NT2/D1 (cell line): ENCODE measurements around the gene KRTCAP2.
"Not testable (repeated sequence)": the region's sequence is repeated elsewhere in the genome, so short reads cannot be mapped to it uniquely, and the experiment has no call there.

Source experiments
- DNase-seq: peaks from one replicate; pipeline ENCODE4 v3.0.0-alpha.2; 2011; ENCODE audit warnings: low read depth, low spot score
- H3K27me3 ChIP-seq: 2 replicates; pipeline ENCODE4 v1.6.0; 2011; ENCODE audit warnings: mild to moderate bottlenecking; ENCODE audit not compliant: insufficient read length, insufficient read depth
- H3K36me3 ChIP-seq: 2 replicates; pipeline ENCODE4 v1.6.1; 2011; ENCODE audit warnings: mild to moderate bottlenecking, low read length, mixed read lengths; ENCODE audit not compliant: insufficient read depth, insufficient read length
- H3K4me1 ChIP-seq: 2 replicates; pipeline ENCODE4 v1.5.1; 2011; ENCODE audit not compliant: insufficient read depth, insufficient read length
- H3K4me3 ChIP-seq: 2 replicates; pipeline ENCODE4 v1.5.1; 2011; ENCODE audit warnings: low read depth; ENCODE audit not compliant: insufficient read length
- H3K9ac ChIP-seq: 2 replicates; pipeline ENCODE4 v1.6.0; 2011; ENCODE audit warnings: low read depth; ENCODE audit not compliant: insufficient read length
- H3K9me3 ChIP-seq: 2 replicates; pipeline ENCODE4 v1.5.1; 2011; ENCODE audit warnings: mild to moderate bottlenecking, low read length; ENCODE audit not compliant: insufficient read depth
- SUZ12 ChIP-seq: IDR thresholded peaks from 2 replicates; pipeline ENCODE4 v1.6.1; 2011; ENCODE audit not compliant: insufficient read length, insufficient read depth; ENCODE audit errors: extremely low read depth
- YY1 ChIP-seq: IDR thresholded peaks from 2 replicates; pipeline ENCODE4 v1.6.1; 2011; ENCODE audit not compliant: insufficient read length, insufficient read depth
- ZNF274 ChIP-seq: IDR thresholded peaks from 2 replicates; pipeline ENCODE4 v1.6.1; 2011; ENCODE audit warnings: mild to moderate bottlenecking, low read depth, low read length

Gene KRTCAP2

DNA sequence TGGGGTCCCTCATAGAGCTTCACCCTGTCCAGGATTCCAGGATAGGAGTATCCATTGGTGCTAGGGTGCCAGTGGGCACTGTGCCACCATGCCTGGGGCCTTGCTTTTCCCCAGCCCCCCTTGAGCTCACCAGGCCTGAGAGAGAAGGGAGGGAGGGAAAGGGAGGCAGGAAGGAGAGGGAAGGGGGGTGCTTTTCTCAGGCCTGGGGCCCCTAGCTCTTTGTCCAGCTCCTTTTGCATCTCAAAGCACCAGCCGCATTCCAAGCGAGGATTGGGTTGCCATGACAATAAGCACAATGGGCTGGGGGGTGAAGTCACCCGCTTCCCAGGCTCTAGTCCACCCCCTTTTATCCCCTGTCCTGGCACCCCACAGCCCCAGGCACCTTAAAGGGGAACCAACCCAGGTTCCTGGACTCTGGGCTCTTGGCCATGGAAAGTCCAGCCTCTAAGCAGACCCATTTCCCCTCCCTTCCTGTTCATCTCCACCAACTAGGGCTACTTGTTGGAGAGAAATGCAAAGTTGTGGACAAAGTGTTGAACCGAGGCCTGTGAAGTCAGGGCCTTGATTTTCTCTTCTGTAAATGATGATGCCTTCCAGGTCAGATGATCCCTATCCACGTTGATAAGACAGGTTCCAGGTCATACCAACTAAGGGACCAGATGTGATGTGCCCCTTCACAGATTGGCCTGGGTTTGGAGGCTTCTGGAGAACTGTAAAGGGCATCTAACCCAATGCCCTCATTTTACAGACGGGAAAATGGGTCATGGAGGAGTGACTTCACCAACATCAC is 23.2 kb upstream of the KRTCAP2 start:
- H3K9ac ChIP-seq, result peak overlapping the region; percentile 96

DNA sequence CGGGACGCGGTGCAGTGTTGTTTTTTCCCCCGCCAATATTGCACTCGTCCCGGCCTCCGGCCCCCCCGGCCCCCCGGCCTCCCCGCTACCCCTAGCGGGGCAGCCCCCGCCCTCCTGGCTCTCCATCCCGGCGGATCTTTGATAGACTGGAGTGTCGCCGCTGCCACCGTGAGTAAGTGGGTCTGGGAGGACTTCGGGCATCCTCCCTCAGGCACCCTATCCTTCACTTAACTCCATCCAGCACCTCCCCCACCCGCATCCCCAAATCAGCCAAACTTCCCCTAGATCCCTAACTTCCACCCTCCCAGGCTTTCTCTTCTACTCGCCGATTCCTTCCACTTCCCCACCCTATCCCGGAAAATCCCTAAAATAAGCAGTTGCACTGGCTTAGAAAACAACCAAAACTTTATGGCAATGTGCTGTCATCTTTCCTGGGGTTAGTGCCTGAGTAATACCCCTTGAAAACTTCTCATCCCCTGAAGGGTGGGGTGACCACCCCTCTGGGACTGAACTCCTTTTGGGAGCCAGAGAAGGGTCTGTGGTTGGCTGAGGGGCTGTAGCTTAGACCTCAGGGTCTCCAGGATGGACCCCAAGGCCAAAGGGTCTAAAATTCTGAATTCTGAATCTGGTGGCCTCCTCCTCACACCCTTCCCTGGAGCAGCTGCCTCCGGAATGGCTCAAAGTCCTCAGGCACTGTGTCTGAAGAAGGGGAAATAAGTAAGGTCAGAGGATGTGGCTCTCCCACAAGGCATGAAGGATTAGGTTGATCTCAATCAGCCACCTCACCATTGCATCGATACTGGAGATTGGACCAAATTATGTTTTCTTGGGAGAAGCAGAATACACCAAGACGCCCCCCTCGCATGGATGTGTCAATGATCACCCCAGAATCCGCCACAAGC is 22.3 kb upstream of the KRTCAP2 start:
- Histone ChIP-seq H3K27me3 (no peaks in the 10 kb centered on the region), H3K4me3 (peak overlapping the region; percentile 91), H3K36me3 (peaks cover 49% of the 10 kb centered on the region), H3K9ac (peak overlapping the region; percentile 96), H3K4me1 (peaks cover 26% of the 10 kb centered on the region), H3K9me3 (no peaks in the 10 kb centered on the region)
- DNase-seq, result no peak
- TF ChIP-seq ZNF274, result no peak
- TF ChIP-seq YY1, result no peak
- TF ChIP-seq SUZ12, result no peak

More for the DNA sequence above, 23.2 kb upstream of the KRTCAP2 start:
- Histone ChIP-seq H3K4me1 (peaks cover 29% of the 10 kb centered on the region), H3K27me3 (no peaks in the 10 kb centered on the region), H3K9me3 (no peaks in the 10 kb centered on the region), H3K4me3 (peak overlapping the region; percentile 91), H3K36me3 (peaks cover 57% of the 10 kb centered on the region)
- DNase-seq, result peak; percentile 100
- no peak for TF ChIP-seq ZNF274

DNA sequence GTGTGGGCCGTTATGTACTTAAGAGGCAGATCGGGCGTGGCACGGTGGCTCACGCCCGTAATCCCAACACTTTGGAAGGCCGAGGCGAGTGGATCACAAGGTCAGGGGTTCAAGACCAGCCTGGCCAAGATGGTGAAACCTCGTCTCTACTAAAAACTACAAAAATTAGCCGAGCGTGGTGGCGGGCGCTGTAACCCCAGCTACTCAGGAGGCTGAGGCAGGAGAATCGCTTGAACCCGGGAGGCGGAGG is 20.8 kb upstream of the KRTCAP2 start:
- H3K9me3 ChIP-seq, DNase-seq, H3K27me3 ChIP-seq: not testable (repeated sequence)
- Histone ChIP-seq H3K4me3 (peak overlapping the region; percentile 91), H3K9ac (peak overlapping the region; percentile 98), H3K36me3 (peaks cover 37% of the 10 kb centered on the region), H3K4me1 (peaks cover 26% of the 10 kb centered on the region)

DNA sequence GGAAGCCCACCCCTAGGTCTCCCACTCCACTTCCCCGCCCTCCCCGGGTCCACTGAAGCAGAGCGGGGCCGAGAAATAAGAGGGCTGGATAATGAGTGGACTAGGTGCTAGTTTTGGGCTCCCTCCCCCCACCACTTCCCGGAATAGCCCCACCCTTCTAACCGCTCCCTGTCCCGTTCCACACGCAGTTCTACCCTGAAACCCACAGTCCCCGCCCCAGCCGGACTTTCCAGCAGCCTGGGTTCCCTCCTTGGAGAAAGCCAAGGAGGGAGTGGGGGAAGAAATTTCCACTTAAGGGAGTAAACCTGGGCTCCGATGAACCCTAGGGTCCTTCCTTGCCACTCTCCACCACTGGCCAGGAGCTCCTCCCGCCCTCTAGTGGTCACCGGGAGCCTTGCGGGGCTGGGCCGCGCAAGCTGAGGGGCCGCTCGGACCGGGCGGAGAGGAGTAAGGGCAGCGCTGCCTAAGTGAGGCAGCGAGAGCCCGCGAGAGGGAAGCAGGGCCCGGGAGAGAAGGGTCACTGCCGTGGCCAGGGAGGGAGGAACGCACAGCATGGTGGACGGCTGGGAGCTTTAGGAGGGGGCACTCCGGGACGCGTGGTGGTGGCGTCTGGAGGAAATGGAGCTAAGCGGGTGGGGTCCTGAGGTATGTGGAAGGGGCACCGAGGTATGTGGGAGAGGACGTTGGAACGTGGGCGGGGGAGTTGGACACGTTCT is 20.3 kb upstream of the KRTCAP2 start:
- Histone ChIP-seq H3K36me3 (peaks cover 32% of the 10 kb centered on the region), H3K4me3 (peak overlapping the region; percentile 91), H3K9ac (peak overlapping the region; percentile 98), H3K4me1 (peaks cover 26% of the 10 kb centered on the region), H3K9me3 (no peaks in the 10 kb centered on the region), H3K27me3 (no peaks in the 10 kb centered on the region)
- DNase-seq, result no peak
- TF ChIP-seq YY1 (no peak), SUZ12 (no peak), ZNF274 (no peak)

DNA sequence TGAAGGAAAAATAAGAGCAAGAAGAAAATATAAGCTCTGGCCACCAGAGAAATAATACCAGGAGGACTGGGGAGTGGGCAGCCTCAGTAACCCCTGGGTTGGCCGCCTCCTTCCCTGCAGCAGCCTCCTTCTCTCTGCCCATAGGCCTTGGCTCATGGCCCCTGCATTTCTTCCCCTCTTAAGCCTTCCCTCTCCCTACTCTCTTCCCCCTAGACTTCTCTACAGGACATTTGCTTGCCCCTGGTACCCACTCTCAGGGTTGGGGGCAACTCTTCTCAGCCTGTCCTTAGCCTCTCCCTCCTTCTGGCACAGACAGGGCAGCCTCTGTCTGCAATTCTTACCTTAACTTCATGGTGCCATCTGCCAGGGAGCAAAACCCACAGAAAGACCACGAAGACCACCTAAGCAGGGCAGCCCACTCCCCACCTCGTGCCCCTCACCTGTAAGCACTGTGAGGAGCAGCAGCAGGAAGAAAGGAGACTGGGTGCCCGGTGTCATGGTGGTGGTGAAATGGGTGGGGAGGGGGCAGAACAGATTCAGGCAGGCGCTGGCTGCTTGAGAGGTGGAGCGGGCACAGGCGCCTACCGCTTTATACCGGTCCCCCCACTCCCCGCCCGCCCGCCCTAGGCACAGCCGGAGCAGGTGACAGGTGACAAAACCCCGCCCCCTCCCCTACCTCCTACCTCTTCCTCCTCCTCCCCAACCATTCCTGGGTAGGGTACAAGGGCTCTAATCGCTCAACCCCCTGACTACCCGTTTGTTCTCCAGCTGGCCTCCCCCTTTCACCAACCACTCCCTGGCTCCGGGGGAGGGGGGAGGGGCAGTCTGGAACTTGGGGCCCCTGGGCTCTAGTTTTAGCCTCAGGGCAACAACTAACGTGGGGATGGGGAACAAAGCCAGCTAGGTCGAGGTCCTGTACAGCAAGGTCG is 19.5 kb upstream of the KRTCAP2 start:
- Histone ChIP-seq H3K4me3 (peak overlapping the region; percentile 91), H3K36me3 (peaks cover 23% of the 10 kb centered on the region), H3K9me3 (no peaks in the 10 kb centered on the region), H3K4me1 (peaks cover 18% of the 10 kb centered on the region), H3K27me3 (no peaks in the 10 kb centered on the region), H3K9ac (peak overlapping the region; percentile 98)
- no peak for DNase-seq
- no peak for TF ChIP-seq SUZ12
- no peak for TF ChIP-seq ZNF274
- TF ChIP-seq YY1, result no peak

DNA sequence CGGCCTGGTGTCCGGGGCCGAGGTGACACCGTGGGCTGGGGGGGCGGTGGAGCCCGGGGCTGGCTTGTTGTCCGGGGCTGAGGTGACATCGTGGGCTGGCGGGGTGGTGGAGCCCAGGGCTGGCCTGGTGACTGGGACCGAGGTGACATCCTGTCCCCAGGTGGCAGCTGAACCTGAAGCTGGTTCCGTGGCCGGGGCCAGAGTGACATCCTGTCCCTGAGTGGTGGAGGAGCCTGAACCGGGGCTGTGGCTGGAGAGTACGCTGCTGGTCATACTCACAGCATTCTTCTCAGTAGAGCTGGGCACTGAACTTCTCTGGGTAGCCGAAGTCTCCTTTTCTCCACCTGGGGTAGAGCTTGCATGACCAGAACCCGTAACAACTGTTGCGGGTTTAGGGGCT is 18.8 kb upstream of the KRTCAP2 start:
- no peak for DNase-seq
- TF ChIP-seq ZNF274, result no peak
- no peak for TF ChIP-seq YY1
- no peak for TF ChIP-seq SUZ12

DNA sequence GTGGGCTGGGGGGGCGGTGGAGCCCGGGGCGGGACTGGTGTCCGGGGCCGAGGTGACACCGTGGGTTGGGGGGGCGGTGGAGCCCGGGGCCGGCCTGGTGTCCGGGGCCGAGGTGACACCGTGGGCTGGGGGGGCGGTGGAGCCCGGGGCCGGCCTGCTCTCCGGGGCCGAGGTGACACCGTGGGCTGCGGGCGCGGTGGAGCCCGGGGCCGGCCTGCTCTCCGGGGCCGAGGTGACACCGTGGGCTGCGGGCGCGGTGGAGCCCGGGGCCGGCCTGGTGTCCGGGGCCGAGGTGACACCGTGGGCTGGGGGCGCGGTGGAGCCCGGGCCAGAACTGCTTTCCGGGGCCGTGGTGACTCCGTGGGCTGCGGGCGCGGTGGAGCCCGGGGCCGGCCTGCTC is 16.8 kb upstream of the KRTCAP2 start:
- DNase-seq, H3K9me3 ChIP-seq, H3K9ac ChIP-seq, H3K36me3 ChIP-seq, H3K4me3 ChIP-seq, H3K27me3 ChIP-seq: not testable (repeated sequence)
- peaks cover 28% of the 10 kb centered on the region for H3K4me1 ChIP-seq

More for the DNA sequence above, 18.8 kb upstream of the KRTCAP2 start:
- no peaks in the 10 kb centered on the region for H3K27me3 ChIP-seq
- H3K9ac ChIP-seq, result peak overlapping the region; percentile 46
- H3K4me1 ChIP-seq, result peaks cover 15% of the 10 kb centered on the region
- no peak overlapping the region for H3K4me3 ChIP-seq
- H3K36me3 ChIP-seq, result peaks cover 16% of the 10 kb centered on the region
- no peaks in the 10 kb centered on the region for H3K9me3 ChIP-seq
